ENCODE measurements around the gene TREML1.

The TREML1 gene

GRCh38 chr6:41176189-41176588 is 22.0 kb upstream of the TREML1 start:
- Histone ChIP-seq H3K36me3 (ENCODE audit: control insufficient read depth, low read depth, low read length) (no peaks in the 10 kb centered on the region), H3K27ac (ENCODE audit: low read length) (no peak overlapping the region), H3K4me1 (ENCODE audit: control insufficient read depth, low read depth, low read length) (peaks cover 7% of the 10 kb centered on the region), H3K9ac (ENCODE audit: low read length) (no peak overlapping the region), H3K9me3 (ENCODE audit: control insufficient read depth, low read depth, low read length) (no peaks in the 10 kb centered on the region), H3K27me3 (ENCODE audit: control insufficient read depth, insufficient read depth, low read length) (no peaks in the 10 kb centered on the region), H3K4me3 (ENCODE audit: low read length) (no peak overlapping the region)

GRCh38 chr6:41175084-41175483 is 20.9 kb upstream of the TREML1 start:
- Histone ChIP-seq H3K9ac (ENCODE audit: low read length) (no peak overlapping the region), H3K36me3 (ENCODE audit: control insufficient read depth, low read depth, low read length) (no peaks in the 10 kb centered on the region), H3K9me3 (ENCODE audit: control insufficient read depth, low read depth, low read length) (no peaks in the 10 kb centered on the region), H3K4me1 (ENCODE audit: control insufficient read depth, low read depth, low read length) (peaks cover 18% of the 10 kb centered on the region), H3K4me3 (ENCODE audit: low read length) (no peak overlapping the region), H3K27me3 (ENCODE audit: control insufficient read depth, insufficient read depth, low read length) (no peaks in the 10 kb centered on the region), H3K27ac (ENCODE audit: low read length) (no peak overlapping the region)

DNA sequence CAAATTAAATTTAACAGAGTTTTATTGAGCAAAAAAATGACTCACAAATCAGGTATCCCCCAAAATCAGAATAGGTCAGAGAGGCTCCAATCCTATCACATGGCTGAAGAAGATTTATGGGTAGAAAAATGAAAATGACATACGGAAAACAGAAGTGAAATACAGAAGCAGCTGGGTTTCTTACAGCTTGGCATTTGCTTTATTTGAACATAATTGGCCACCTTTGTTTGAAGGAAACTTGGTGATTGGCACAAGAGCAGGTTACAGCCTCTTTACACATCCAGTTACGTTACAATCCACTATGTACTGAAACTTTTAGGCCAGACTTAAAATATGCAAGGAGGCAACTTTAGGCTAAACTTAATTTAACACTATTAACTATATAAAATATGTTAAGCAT is 20.5 kb upstream of the TREML1 start:
- Histone ChIP-seq H3K27ac (ENCODE audit: low read length) (no peak overlapping the region), H3K9me3 (ENCODE audit: control insufficient read depth, low read depth, low read length) (no peaks in the 10 kb centered on the region), H3K4me1 (ENCODE audit: control insufficient read depth, low read depth, low read length) (peaks cover 19% of the 10 kb centered on the region)

DNA sequence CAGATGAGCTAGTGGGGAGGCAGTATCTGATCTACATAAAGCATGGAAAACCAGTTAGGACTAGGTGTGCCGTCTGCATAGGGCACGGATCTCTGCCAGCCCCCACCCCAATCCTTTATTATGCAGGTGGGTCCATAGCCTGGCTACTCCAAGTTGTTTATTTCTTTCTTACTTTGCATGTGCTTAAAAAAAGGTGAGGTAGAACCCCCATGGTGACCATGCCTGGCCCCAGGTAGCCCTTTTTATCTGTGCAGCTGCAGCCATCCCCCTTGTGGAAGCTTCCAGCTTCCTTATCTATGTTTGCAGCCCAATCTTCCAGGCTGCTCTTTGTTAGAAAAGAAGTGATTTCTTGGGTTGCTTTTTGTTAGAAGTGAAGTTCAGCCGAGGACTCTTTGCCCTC is 17.8 kb upstream of the TREML1 start:
- H3K27ac ChIP-seq (ENCODE audit: low read length) = peak overlapping the region; percentile 85
- H3K4me1 ChIP-seq (ENCODE audit: control insufficient read depth, low read depth, low read length) = peaks cover 19% of the 10 kb centered on the region
- peak overlapping the region; percentile 7 for H3K4me3 ChIP-seq (ENCODE audit: low read length)
- H3K27me3 ChIP-seq (ENCODE audit: control insufficient read depth, insufficient read depth, low read length) = no peaks in the 10 kb centered on the region
- H3K9ac ChIP-seq (ENCODE audit: low read length) = no peak overlapping the region
- no peaks in the 10 kb centered on the region for H3K36me3 ChIP-seq (ENCODE audit: control insufficient read depth, low read depth, low read length)
- no peaks in the 10 kb centered on the region for H3K9me3 ChIP-seq (ENCODE audit: control insufficient read depth, low read depth, low read length)

More for the DNA sequence above, 20.5 kb upstream of the TREML1 start:
- Histone ChIP-seq H3K9ac (ENCODE audit: low read length) (no peak overlapping the region), H3K36me3 (ENCODE audit: control insufficient read depth, low read depth, low read length) (no peaks in the 10 kb centered on the region), H3K4me3 (ENCODE audit: low read length) (no peak overlapping the region), H3K27me3 (ENCODE audit: control insufficient read depth, insufficient read depth, low read length) (no peaks in the 10 kb centered on the region)

GRCh38 chr6:41170547-41171160 is 16.5 kb upstream of the TREML1 start:
- Histone ChIP-seq H3K27me3 (ENCODE audit: control insufficient read depth, insufficient read depth, low read length) (no peaks in the 10 kb centered on the region), H3K9ac (ENCODE audit: low read length) (no peak overlapping the region), H3K27ac (ENCODE audit: low read length) (no peak overlapping the region), H3K9me3 (ENCODE audit: control insufficient read depth, low read depth, low read length) (no peaks in the 10 kb centered on the region), H3K4me1 (ENCODE audit: control insufficient read depth, low read depth, low read length) (peaks cover 19% of the 10 kb centered on the region), H3K4me3 (ENCODE audit: low read length) (no peak overlapping the region), H3K36me3 (ENCODE audit: control insufficient read depth, low read depth, low read length) (no peaks in the 10 kb centered on the region)

DNA sequence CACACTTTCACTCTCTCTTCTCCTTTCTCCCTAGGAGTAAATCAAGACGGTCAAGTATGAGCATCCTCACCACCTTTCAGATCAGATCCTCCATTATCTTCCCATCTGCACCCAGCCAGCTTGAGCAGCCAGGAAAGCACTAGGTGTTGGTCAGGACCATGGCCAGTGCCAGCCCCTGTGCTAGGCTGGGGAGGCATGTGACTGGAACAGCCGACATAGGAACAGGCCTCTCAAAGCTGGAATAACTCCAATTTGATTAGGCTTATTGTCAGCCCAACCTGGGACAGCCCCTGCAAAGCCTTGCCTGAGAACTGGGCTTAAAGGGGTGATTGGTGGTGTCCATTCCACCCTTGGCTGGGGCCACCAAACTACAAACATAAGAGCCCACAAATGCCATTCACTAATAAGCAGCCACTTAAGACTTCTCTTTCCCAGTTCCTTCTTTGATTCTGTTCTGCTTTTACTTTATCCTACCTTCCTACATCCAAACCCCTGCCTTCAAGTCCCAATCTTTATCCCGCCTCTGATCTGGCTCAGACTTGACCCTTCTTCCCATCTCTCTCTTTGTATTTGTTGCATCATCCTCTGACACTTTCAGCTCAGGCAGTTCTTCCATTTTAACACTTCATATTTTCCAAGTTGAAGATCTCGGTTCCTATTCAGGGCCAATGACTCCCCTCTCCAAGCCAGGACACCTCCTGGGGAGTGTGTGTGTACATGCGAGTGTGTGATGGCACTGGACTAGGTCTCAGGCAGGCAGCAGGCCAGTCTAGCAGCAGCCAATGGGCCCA is 13.2 kb upstream of the TREML1 start:
- Histone ChIP-seq H3K4me3 (ENCODE audit: low read length) (no peak overlapping the region), H3K9ac (ENCODE audit: low read length) (no peak overlapping the region), H3K36me3 (ENCODE audit: control insufficient read depth, low read depth, low read length) (no peaks in the 10 kb centered on the region), H3K27ac (ENCODE audit: low read length) (no peak overlapping the region), H3K4me1 (ENCODE audit: control insufficient read depth, low read depth, low read length) (peaks cover 19% of the 10 kb centered on the region), H3K9me3 (ENCODE audit: control insufficient read depth, low read depth, low read length) (no peaks in the 10 kb centered on the region), H3K27me3 (ENCODE audit: control insufficient read depth, insufficient read depth, low read length) (no peaks in the 10 kb centered on the region)

DNA sequence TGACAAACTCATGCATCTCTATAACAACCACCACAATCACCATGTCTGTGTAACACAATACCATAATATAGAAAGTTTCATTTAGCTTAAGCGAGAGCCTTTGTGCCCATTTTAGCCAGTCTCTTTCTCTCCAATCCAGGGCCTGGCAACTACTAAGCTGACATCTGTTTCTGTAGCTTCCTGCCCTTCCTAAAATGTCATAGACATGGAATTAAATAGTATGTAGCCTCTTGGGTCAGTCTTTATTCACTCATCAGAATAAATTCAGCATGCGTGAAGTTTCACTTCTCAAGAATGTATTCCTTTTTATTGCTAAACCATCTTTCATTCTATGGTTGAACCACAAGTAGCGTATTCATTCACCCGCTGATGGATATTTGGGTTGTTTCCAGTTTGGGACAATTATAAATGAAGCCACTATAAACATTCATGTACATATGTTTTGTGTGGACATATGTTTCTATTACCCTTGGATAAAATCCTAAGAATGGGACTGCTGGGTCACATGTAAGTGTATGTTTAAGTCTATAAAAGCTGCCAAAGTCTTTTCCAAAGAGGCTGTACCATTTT is 10.5 kb upstream of the TREML1 start:
- no peak overlapping the region for H3K9ac ChIP-seq (ENCODE audit: low read length)
- no peaks in the 10 kb centered on the region for H3K36me3 ChIP-seq (ENCODE audit: control insufficient read depth, low read depth, low read length)
- no peaks in the 10 kb centered on the region for H3K4me1 ChIP-seq (ENCODE audit: control insufficient read depth, low read depth, low read length)
- H3K9me3 ChIP-seq (ENCODE audit: control insufficient read depth, low read depth, low read length) = no peaks in the 10 kb centered on the region
- no peaks in the 10 kb centered on the region for H3K27me3 ChIP-seq (ENCODE audit: control insufficient read depth, insufficient read depth, low read length)
- H3K4me3 ChIP-seq (ENCODE audit: low read length) = no peak overlapping the region
- H3K27ac ChIP-seq (ENCODE audit: low read length) = no peak overlapping the region

DNA sequence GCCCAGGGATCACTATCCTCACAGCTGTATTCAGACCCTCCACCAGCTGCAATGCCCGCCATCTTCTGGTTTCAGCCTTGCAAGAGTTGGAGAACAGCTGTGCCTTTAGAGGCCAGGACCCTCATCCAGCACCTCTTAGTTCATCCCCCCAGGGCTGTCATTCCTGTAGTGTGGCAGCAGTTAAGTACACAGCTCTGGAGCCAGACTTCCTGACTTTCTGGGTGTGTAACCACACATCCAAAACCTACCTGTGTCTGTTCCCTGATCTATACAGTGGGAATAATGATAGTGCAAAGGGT is 9.2 kb upstream of the TREML1 start:
- Histone ChIP-seq H3K27me3 (ENCODE audit: control insufficient read depth, insufficient read depth, low read length) (no peaks in the 10 kb centered on the region), H3K4me1 (ENCODE audit: control insufficient read depth, low read depth, low read length) (no peaks in the 10 kb centered on the region), H3K27ac (ENCODE audit: low read length) (no peak overlapping the region), H3K4me3 (ENCODE audit: low read length) (no peak overlapping the region), H3K9me3 (ENCODE audit: control insufficient read depth, low read depth, low read length) (no peaks in the 10 kb centered on the region), H3K9ac (ENCODE audit: low read length) (no peak overlapping the region), H3K36me3 (ENCODE audit: control insufficient read depth, low read depth, low read length) (no peaks in the 10 kb centered on the region)

- no peaks in the 10 kb centered on the region for H3K27me3 ChIP-seq (ENCODE audit: control insufficient read depth, insufficient read depth, low read length)
- H3K9me3 ChIP-seq (ENCODE audit: control insufficient read depth, low read depth, low read length) = no peaks in the 10 kb centered on the region
- no peak within 1 kb of the TSS for H3K27ac ChIP-seq (ENCODE audit: low read length)
- no peak within 1 kb of the TSS for H3K9ac ChIP-seq (ENCODE audit: low read length)
- no peaks in the 10 kb centered on the region for H3K4me1 ChIP-seq (ENCODE audit: control insufficient read depth, low read depth, low read length)
- no peaks in the 10 kb centered on the region for H3K36me3 ChIP-seq (ENCODE audit: control insufficient read depth, low read depth, low read length)
- no peak within 1 kb of the TSS for H3K4me3 ChIP-seq (ENCODE audit: low read length)
These were observed 8.7 kb upstream of the TREML1 start, which contains the start of gene TREM2 for GRCh38 chr6:41162687-41163418. Gene TREM2 (minus strand): TSS chr6:41163116. CDS start chr6:41163082, 34 bp downstream.

- H3K4me3 ChIP-seq (ENCODE audit: low read length) = no peak overlapping the region
- H3K9ac ChIP-seq (ENCODE audit: low read length) = no peak overlapping the region
- H3K27ac ChIP-seq (ENCODE audit: low read length) = no peak overlapping the region
- H3K4me1 ChIP-seq (ENCODE audit: control insufficient read depth, low read depth, low read length) = no peaks in the 10 kb centered on the region
- no peaks in the 10 kb centered on the region for H3K27me3 ChIP-seq (ENCODE audit: control insufficient read depth, insufficient read depth, low read length)
- H3K36me3 ChIP-seq (ENCODE audit: control insufficient read depth, low read depth, low read length) = no peaks in the 10 kb centered on the region
- H3K9me3 ChIP-seq (ENCODE audit: control insufficient read depth, low read depth, low read length) = no peaks in the 10 kb centered on the region
These were observed 7.9 kb upstream of the TREML1 start for GRCh38 chr6:41161851-41162552.

DNA sequence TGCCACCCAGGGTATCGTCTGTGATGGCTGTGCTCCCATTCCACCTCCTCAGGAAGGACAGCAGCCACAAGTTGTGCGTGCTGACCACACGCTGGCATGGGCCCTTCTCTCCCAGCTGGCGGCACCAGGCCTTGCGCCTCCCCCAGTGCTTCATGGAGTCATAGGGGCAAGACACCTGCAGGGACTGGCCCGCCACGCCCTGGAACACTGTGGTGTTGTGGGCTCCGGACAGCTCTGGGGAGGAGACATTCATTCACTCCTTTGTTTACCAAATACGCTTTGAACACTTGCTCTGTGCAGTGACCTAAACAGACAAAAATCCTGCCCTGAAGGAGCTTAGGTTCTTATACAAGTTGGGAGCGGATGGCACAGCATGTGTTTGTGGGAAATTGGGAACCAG is 7.2 kb upstream of the TREML1 start:
- Histone ChIP-seq H3K27me3 (ENCODE audit: control insufficient read depth, insufficient read depth, low read length) (no peaks in the 10 kb centered on the region), H3K9me3 (ENCODE audit: control insufficient read depth, low read depth, low read length) (no peaks in the 10 kb centered on the region), H3K4me3 (ENCODE audit: low read length) (no peak overlapping the region), H3K4me1 (ENCODE audit: control insufficient read depth, low read depth, low read length) (no peaks in the 10 kb centered on the region), H3K9ac (ENCODE audit: low read length) (no peak overlapping the region), H3K27ac (ENCODE audit: low read length) (no peak overlapping the region), H3K36me3 (ENCODE audit: control insufficient read depth, low read depth, low read length) (no peaks in the 10 kb centered on the region)

All from iPS-18a (cell line).